HG03439 (cell line): Measurements from ENCODE around the gene SOX2.
"Not testable (repeated sequence)": the region's sequence is repeated elsewhere in the genome, so short reads cannot be mapped to it uniquely, and the experiment has no call there.

ENCODE experiments used
- ATAC-seq: cut with Tn5 transposase; IDR thresholded peaks from one replicate; pipeline ENCODE4 v1.9.1; 2021; ENCODE audit warnings: mild to moderate bottlenecking, moderate library complexity; ENCODE audit not compliant: unreplicated experiment

Gene SOX2

GRCh38 chr3:181756645-181757297 is 45.0 kb downstream of the SOX2 start:
- no peak for ATAC-seq

GRCh38 chr3:181757694-181758306 is 46.1 kb downstream of the SOX2 start:
- no peak for ATAC-seq

- no peak for ATAC-seq
Observed at GRCh38 chr3:181761906-181762305, 50.2 kb downstream of the SOX2 start.

- not testable (repeated sequence) for ATAC-seq
Observed at GRCh38 chr3:181764033-181764432, 52.3 kb downstream of the SOX2 start.
